HEK293T (cell line): ENCODE measurements around the gene TLR5.

Source experiments
- CTCF ChIA-PET: fragments of 350-600 bp; formaldehyde crosslinking; extraction: SDS; loops from one replicate; lab custom pipeline; 2021; ENCODE audit warnings: antibody characterized with exemption, inconsistent platforms; lab: Yijun Ruan, JAX
- POLR2A ChIA-PET: fragments of 350-600 bp; formaldehyde crosslinking; extraction: SDS; loops from one replicate; lab custom pipeline; 2020; ENCODE audit warnings: antibody characterized with exemption, inconsistent platforms; lab: Yijun Ruan, JAX
- DNase-seq: peaks from one replicate; pipeline ENCODE4 v3.0.0; 2012; ENCODE audit warnings: mixed read lengths; ENCODE audit errors: extremely low spot score
- ARNT ChIP-seq: fragments of 450-650 bp; IDR thresholded peaks from 2 replicates; pipeline ENCODE4 v1.6.1; 2017; ENCODE audit warnings: mild to moderate bottlenecking
- BHLHE40 ChIP-seq: fragments of 450-650 bp; IDR thresholded peaks from 2 replicates; pipeline ENCODE4 v1.6.1; 2016; ENCODE audit warnings: mild to moderate bottlenecking, moderate library complexity, borderline replicate concordance
- CTBP1 ChIP-seq: fragments of 450-650 bp; IDR thresholded peaks from 2 replicates; pipeline ENCODE4 v1.6.1; 2016; ENCODE audit warnings: borderline replicate concordance
- ELF4 ChIP-seq: fragments of 450-650 bp; IDR thresholded peaks from 2 replicates; pipeline ENCODE4 v1.6.1; 2017; ENCODE audit warnings: antibody characterized with exemption
- FOXA1 ChIP-seq: fragments of 450-650 bp; IDR thresholded peaks from 2 replicates; pipeline ENCODE4 v1.6.1; 2016; ENCODE audit warnings: mild to moderate bottlenecking
- FOXK2 ChIP-seq: fragments of 450-650 bp; IDR thresholded peaks from 2 replicates; pipeline ENCODE4 v1.6.1; 2016; ENCODE audit warnings: mild to moderate bottlenecking
- FOXM1 ChIP-seq: fragments of 450-650 bp; IDR thresholded peaks from 2 replicates; pipeline ENCODE4 v1.6.1; 2017; ENCODE audit warnings: mild to moderate bottlenecking, borderline replicate concordance
- HDGF ChIP-seq: fragments of 450-650 bp; IDR thresholded peaks from 2 replicates; pipeline ENCODE4 v1.6.1; 2017; ENCODE audit warnings: antibody characterized with exemption, borderline replicate concordance
- L3MBTL2 ChIP-seq: fragments of 450-650 bp; conservative IDR thresholded peaks from 2 replicates; pipeline ENCODE4 v1.6.1; 2016; ENCODE audit warnings: mild to moderate bottlenecking
- LEF1 ChIP-seq: fragments of 450-650 bp; IDR thresholded peaks from 2 replicates; pipeline ENCODE4 v1.6.1; 2017; ENCODE audit warnings: mild to moderate bottlenecking, borderline replicate concordance
- NFRKB ChIP-seq: fragments of 450-650 bp; IDR thresholded peaks from 2 replicates; pipeline ENCODE4 v1.6.1; 2016; ENCODE audit warnings: mild to moderate bottlenecking, moderate library complexity
- SP1 ChIP-seq: fragments of 450-650 bp; IDR thresholded peaks from 2 replicates; pipeline ENCODE4 v1.6.1; 2017
- SUZ12 ChIP-seq: fragments of 450-650 bp; IDR thresholded peaks from 2 replicates; pipeline ENCODE4 v1.6.1; 2016; ENCODE audit warnings: mild to moderate bottlenecking
- TARDBP ChIP-seq: fragments of 450-650 bp; IDR thresholded peaks from 2 replicates; pipeline ENCODE4 v1.6.1; 2016
- ZNF384 ChIP-seq: fragments of 450-650 bp; IDR thresholded peaks from 2 replicates; pipeline ENCODE4 v1.6.1; 2016
- TF ChIP-seq, protein P1 (sequence below): fragments of 450-650 bp; IDR thresholded peaks from 2 replicates; pipeline ENCODE4 v1.6.1; 2016

The TLR5 gene, protein sequence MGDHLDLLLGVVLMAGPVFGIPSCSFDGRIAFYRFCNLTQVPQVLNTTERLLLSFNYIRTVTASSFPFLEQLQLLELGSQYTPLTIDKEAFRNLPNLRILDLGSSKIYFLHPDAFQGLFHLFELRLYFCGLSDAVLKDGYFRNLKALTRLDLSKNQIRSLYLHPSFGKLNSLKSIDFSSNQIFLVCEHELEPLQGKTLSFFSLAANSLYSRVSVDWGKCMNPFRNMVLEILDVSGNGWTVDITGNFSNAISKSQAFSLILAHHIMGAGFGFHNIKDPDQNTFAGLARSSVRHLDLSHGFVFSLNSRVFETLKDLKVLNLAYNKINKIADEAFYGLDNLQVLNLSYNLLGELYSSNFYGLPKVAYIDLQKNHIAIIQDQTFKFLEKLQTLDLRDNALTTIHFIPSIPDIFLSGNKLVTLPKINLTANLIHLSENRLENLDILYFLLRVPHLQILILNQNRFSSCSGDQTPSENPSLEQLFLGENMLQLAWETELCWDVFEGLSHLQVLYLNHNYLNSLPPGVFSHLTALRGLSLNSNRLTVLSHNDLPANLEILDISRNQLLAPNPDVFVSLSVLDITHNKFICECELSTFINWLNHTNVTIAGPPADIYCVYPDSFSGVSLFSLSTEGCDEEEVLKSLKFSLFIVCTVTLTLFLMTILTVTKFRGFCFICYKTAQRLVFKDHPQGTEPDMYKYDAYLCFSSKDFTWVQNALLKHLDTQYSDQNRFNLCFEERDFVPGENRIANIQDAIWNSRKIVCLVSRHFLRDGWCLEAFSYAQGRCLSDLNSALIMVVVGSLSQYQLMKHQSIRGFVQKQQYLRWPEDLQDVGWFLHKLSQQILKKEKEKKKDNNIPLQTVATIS

DNA sequence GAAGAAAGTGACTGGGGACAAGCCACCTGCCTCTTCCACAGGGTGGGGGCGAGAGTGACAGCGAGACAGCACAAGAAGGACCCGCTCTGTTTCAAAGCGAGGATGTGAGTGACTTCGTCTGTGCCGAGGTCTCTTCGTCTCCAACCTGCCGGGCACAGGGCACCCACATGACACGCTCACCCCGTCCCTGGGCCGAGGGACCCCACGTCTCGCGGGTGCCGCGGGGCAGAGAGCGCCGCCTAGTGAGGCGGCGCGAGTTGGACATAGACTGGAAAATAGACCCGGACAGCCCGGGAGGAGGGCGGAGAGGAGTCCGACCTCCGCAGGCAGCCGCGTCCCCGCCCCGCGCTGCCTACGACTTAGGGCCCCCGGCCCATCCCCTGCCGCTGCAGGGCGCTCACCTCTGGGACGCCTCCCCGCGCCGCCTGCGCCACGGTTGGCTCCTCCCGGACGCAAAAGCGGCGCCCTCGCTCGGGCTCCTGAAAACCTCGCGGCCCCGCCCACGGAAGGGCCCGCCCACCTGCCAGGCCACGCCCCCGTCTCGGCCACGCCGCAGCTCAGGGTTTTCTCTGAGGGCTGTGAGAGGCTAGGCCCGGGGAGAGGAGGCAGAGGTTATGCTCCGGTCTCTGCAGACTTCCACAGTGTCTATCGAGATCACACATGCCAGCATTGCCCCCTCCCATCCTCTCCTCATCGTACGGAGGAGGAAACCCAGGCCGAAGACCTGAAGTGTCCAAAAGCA lies at the start of gene TLR5:
Gene TLR5, minus strand, starts transcription at position 454 of the 742 bp plus-strand sequence. CDS start 30,217 bp downstream, outside the sequence.
- DNase-seq, result peak; percentile 97
- TF ChIP-seq CTBP1 (0 out of 2 replicates have a peak, but pooled peaks have one; percentile 41), NFRKB (no peak), ZNF384 (no peak), FOXA1 (no peak), FOXM1 (no peak), ELF4 (no peak), LEF1 (no peak), HDGF (peak; percentile 62; the same call in 1 of the 2 replicates), FOXK2 (no peak), BHLHE40 (no peak), SUZ12 (no peak), ARNT (no peak), TARDBP (peak; percentile 64; the same call in 1 of the 2 replicates), L3MBTL2 (peak; percentile 99), SP1 (0 out of 2 replicates have a peak, but pooled peaks have one; percentile 39)
- TF ChIP-seq, protein P1, sequence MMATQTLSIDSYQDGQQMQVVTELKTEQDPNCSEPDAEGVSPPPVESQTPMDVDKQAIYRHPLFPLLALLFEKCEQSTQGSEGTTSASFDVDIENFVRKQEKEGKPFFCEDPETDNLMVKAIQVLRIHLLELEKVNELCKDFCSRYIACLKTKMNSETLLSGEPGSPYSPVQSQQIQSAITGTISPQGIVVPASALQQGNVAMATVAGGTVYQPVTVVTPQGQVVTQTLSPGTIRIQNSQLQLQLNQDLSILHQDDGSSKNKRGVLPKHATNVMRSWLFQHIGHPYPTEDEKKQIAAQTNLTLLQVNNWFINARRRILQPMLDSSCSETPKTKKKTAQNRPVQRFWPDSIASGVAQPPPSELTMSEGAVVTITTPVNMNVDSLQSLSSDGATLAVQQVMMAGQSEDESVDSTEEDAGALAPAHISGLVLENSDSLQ, result peak; percentile 54
- ChIA-PET POLR2A (interaction anchor here (0.6 to 1.5 kb wide), 14 partner anchors 9 to 393 kb away, joined by 3 to 22 read pairs (median 4); no protein-coding TSS in a partner anchor), CTCF (interaction anchor here (0.6 to 3.2 kb wide), 6 partner anchors 9 to 1314 kb away, joined by 3 to 28 read pairs (median 6); partner anchors contain the start of gene SUSD4)

DNA sequence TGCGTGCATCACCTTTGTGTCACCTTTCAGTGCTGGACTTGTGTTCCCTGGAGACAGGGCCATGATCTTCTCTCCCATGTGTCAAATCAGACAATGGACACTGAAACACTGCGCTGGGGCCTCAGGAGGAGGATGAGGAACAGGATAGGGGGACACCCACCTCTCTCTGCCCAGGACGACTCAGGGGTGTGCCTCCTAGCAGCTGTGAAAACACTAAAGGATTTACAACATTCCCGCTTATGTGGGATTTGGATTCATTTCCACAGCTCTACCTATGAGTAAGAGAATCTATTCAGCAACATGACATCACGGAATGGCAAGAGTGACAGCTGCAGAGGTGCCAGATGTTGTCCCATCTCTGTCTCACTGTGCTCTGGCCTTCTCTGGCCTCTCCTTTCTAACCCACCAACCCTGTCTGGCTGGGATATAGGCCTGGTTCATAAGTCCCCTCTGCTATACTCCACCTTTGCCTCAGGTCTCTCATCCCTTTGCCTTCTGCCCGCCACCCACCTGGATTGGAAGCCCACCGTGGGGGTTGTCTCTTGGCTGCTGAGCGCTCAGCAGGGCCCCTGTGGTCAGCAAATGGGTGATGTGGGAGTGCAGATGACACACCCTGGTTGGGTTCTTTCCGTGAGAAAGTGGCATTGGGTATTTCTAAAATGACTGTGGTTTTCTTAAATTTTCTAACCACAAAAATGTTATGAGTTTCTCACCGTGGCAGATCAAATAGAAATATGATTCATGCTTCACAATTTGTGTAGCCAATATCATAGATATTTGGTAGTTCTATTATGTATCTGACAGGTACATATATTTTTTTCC lies 47.1 kb upstream of the TLR5 start:
- POLR2A ChIA-PET, result no interaction called here
- DNase-seq, result no peak
- CTCF ChIA-PET, result no interaction called here
- TF ChIP-seq, protein P1, result no peak
- TF ChIP-seq SP1 (no peak), L3MBTL2 (no peak), BHLHE40 (no peak)

DNA sequence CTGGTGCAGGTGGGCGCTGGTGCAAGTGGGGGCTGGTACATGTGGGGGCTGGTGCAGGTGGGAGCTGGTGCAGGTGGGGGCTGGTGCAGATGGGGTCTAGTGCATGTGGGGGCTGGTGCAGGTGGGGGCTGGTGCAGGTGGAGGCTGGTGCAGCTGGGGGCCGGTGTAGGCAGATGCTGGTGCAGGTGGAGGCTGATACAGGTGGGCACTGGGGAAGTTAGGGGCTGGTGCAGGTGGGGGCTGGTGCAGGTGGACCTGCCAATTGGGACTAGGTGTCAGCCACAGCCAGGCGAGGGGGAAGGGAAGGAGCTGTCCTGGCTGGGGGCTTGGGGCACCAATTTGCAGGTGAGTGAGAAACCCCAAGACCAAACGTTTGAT lies 46.5 kb upstream of the TLR5 start:
- no peak for DNase-seq
- ChIA-PET CTCF (no interaction called here), POLR2A (no interaction called here)
- TF ChIP-seq NFRKB (no peak), SUZ12 (no peak), HDGF (no peak), FOXM1 (no peak), ARNT (no peak), L3MBTL2 (no peak), FOXK2 (no peak), CTBP1 (no peak), FOXA1 (no peak), SP1 (no peak), ELF4 (no peak), TARDBP (no peak), BHLHE40 (no peak), LEF1 (no peak)
- TF ChIP-seq, protein P1, result no peak

DNA sequence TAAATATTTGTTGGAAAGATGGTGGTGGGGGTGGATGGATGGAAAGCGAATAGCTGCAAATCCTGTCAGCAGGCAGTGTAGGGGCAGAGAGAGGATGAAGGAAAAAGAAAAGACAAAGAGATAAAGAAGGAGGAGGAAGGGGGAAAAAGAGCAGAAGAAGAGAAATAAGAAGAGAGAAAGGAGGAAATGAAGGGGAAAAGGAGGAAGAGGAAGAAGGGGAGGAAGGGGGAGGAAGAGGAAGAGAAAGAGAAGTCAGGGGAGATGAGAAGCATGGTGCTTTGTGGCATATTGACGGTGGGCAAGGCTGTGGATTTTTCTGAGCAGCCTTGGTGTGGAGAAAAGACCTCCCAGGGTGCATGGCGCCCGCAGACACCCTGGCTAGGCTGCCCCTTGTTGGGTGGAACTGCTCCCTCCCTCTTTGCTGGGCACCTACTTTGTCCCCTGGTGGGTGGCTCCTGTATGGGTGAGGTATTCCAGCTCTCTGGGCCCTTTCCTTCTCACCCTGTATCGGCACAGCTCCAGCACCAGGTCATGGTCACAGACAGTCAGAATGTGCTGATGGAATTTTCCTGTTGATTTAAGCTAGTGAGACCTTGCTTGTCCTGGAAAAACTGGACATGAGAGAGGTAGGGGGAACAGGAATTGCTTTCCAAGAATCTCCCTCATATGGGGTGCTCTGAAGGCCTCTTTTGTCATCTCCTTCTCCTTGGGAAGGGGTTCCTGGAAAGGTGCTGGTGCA lies 45.7 kb upstream of the TLR5 start:
- TF ChIP-seq SP1 (no peak), TARDBP (no peak)
- TF ChIP-seq, protein P1, result no peak
- ChIA-PET CTCF (no interaction called here), POLR2A (no interaction called here)
- no peak for DNase-seq
